Naive thymus-derived CD4-positive, alpha-beta T cell (primary cell): Measurements from ENCODE around the gene KCNAB1. TPM values are rescaled to one million over a fixed set of nuclear protein-coding genes. Genes with fewer than 3 reads are reported as not detected.
A peak's percentile ranks its signal among the peaks of the same experiment; 100 is the strongest.

ENCODE experiments used
- ATAC-seq: fragments of 150-1000 bp; cut with Tn5 transposase; 2 replicates; pipeline ENCODE4 v1.10.0; 2021; ENCODE audit warnings: mild to moderate bottlenecking, moderate library complexity
- CTCF ChIA-PET: fragments of 350-600 bp; sonication (Branson Sonifier 250); formaldehyde crosslinking; loops from one replicate; lab custom pipeline; 2021; ENCODE audit warnings: antibody characterized with exemption; lab: Charles Lee
- POLR2A ChIA-PET: fragments of 350-600 bp; sonication (Branson Sonifier 250); formaldehyde crosslinking; loops from one replicate; lab custom pipeline; 2021; ENCODE audit warnings: antibody characterized with exemption, inconsistent platforms; lab: Charles Lee
- DNase-seq, 9 donors: peaks; one replicate each; pipeline versions ENCODE4 v3.0.0 to v3.0.0-alpha.2; 2020 to 2022; ENCODE audit warnings: mixed read lengths in 1 of 9
- H3K27ac ChIP-seq: one replicate; pipeline ENCODE4 v1.7.0; 2013; ENCODE audit warnings: mild to moderate bottlenecking, low read depth, low read length, moderate library complexity
- H3K27me3 ChIP-seq, 2 donors: one replicate each; pipeline ENCODE4 v1.7.0; 2013; ENCODE audit warnings: low read length in 2 of 2, mild to moderate bottlenecking in 2 of 2, moderate library complexity in 2 of 2; ENCODE audit not compliant: control insufficient read depth in 2 of 2, insufficient read depth in 2 of 2
- H3K36me3 ChIP-seq, 3 experiments: 1 replicate in 2 of 3; 2 replicates in 1 of 3; pipeline ENCODE4 v1.7.0; 2013; ENCODE audit warnings: low read length in 3 of 3, mild to moderate bottlenecking in 3 of 3, moderate library complexity in 1 of 3; ENCODE audit not compliant: insufficient read depth in 3 of 3, control insufficient read depth in 2 of 3
- H3K4me1 ChIP-seq, 2 donors: one replicate each; pipeline ENCODE4 v1.7.0; 2013; ENCODE audit warnings: low read length in 2 of 2, mild to moderate bottlenecking in 2 of 2, moderate library complexity in 1 of 2; ENCODE audit not compliant: control insufficient read depth in 2 of 2, insufficient read depth in 2 of 2
- H3K4me3 ChIP-seq: 2 replicates; pipeline ENCODE4 v1.7.0; 2013; ENCODE audit warnings: mild to moderate bottlenecking, low read length
- H3K9me3 ChIP-seq, 3 experiments: 1 replicate in 2 of 3; 2 replicates in 1 of 3; pipeline ENCODE4 v1.7.0; 2013; ENCODE audit warnings: low read length in 3 of 3; ENCODE audit not compliant: control insufficient read depth in 2 of 3
- H3K27ac Mint-ChIP-seq, 9 donors: one replicate each; pipeline ENCODE4 v1.8.0; 2020 to 2022; ENCODE audit warnings: mixed read lengths in 9 of 9, mild to moderate bottlenecking in 8 of 9, moderate library complexity in 5 of 9, inconsistent platforms in 2 of 9
- H3K27me3 Mint-ChIP-seq, 5 donors: one replicate each; pipeline ENCODE4 v1.8.0; 2021 to 2022; ENCODE audit warnings: mixed read lengths in 5 of 5, mild to moderate bottlenecking in 1 of 5
- H3K36me3 Mint-ChIP-seq, 5 donors: one replicate each; pipeline ENCODE4 v1.8.0; 2020 to 2022; ENCODE audit warnings: mixed read lengths in 5 of 5, mild to moderate bottlenecking in 3 of 5, inconsistent platforms in 1 of 5
- H3K4me1 Mint-ChIP-seq, 7 donors: one replicate each; pipeline ENCODE4 v1.8.0; 2020 to 2022; ENCODE audit warnings: mixed read lengths in 7 of 7, mild to moderate bottlenecking in 3 of 7, inconsistent platforms in 1 of 7
- H3K4me3 Mint-ChIP-seq, 10 donors: one replicate each; pipeline ENCODE4 v1.8.0; 2020 to 2022; ENCODE audit warnings: mild to moderate bottlenecking in 10 of 10, mixed read lengths in 10 of 10, moderate library complexity in 6 of 10, inconsistent platforms in 2 of 10
- H3K9me3 Mint-ChIP-seq, 11 donors: one replicate each; pipeline ENCODE4 v1.8.0; 2020 to 2022; ENCODE audit warnings: mixed read lengths in 11 of 11, mild to moderate bottlenecking in 4 of 11, inconsistent platforms in 1 of 11, moderate library complexity in 1 of 11
- intact Hi-C, 2 donors: fragments of 100-400 bp; cut with micrococcal nuclease; formaldehyde crosslinking; loops; one replicate each; pipeline ENCODE4 v1.15.1; 2023
- polyA plus RNA-seq, 2 donors: library from polyadenylated mRNA; unstranded; fragments of 300-500 nt; fragmentation: Illumina TruSeq; gene quantifications; one replicate each; pipeline ENCODE4 v1.2.3, GENCODE V29; 2021
- total RNA-seq, 6 experiments: library from RNA in 5 of 6; stranded (reverse) in 5 of 6; gene quantifications; 1 replicate in 5 of 6; 2 replicates in 1 of 6; pipeline ENCODE4 v1.2.3 and lab custom pipeline; 2021 to 2026

The KCNAB1 gene
- total and polyA plus RNA-seq, 7 experiments from 2014 or later = 0.09 to 0.17 TPM; not detected in 5

- peaks cover 5 to 33% (median 5%) of the 10 kb centered on the region in 5 donors for H3K27me3 Mint-ChIP-seq
- no peak overlapping the region for H3K4me3 Mint-ChIP-seq
- Histone ChIP-seq H3K36me3 (no peaks in the 10 kb centered on the region), H3K4me1 (no peaks in the 10 kb centered on the region), H3K4me3 (no peak overlapping the region), H3K27ac (no peak overlapping the region), H3K27me3 (no peaks in the 10 kb centered on the region), H3K9me3 (no peaks in the 10 kb centered on the region)
- ChIA-PET POLR2A (no interaction called here), CTCF (no interaction called here)
- H3K36me3 Mint-ChIP-seq = no peaks in the 10 kb centered on the region
- no peaks in the 10 kb centered on the region for H3K4me1 Mint-ChIP-seq
- intact Hi-C loops = no loop called here
- no peak for DNase-seq
- no peak overlapping the region for H3K27ac Mint-ChIP-seq
- no peak for ATAC-seq
- H3K9me3 Mint-ChIP-seq = no peaks in the 10 kb centered on the region
Measured at GRCh38 chr3:156455839-156456238, 335.5 kb downstream of the KCNAB1 start.

DNA sequence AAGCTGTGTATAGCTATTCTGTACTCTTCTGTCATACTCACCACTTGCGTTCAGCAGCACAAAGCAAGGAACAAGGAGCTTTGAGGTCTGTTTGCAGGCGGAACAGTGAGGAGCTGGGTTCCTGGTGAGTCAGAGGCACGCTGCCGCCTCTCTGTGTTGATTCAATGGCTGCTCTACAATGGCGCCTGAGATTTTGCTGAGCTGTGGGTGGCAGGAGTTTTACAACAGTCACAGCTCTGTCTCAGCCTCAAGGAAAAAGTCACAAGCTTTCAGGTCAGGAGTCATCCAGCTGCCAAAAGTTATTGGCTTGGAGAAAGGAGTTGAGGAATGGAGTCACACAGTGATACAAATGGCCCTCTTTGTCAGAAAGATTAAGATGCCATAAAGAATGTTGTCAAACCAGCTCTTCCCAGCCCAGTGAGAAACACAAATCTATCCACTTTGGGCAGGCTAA lies 336.4 kb downstream of the KCNAB1 start:
- CTCF ChIA-PET = interaction anchor here (0.8 to 0.9 kb wide), 2 partner anchors 11 to 53 kb away, joined by 4 read pairs; no protein-coding TSS in a partner anchor
- no peak for ATAC-seq
- intact Hi-C loops = no loop called here

DNA sequence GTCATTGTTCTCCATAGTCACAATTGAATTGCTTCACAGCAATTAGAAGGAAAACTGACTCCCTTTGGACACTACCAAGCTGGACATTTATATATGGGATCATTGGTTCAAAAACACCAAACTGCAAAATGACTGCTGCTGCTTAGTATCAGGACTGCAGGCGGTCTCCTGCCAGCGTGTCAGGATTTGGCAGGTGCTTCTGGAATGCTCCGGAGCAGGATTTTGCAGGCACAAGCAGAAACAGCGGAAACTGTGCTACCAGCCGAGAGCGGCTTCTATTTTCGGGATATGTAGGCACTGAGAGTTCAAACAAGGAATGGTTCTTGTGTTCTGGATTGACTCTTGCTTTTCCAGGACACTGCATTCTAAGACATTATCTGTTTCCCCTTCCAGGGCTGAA lies 339.1 kb downstream of the KCNAB1 start:
- DNase-seq (no peak), ATAC-seq (no peak)
- Mint-ChIP-seq H3K27me3 (peaks cover 0 to 46% (median 6%) of the 10 kb centered on the region in 5 donors), H3K4me1 (no peaks in the 10 kb centered on the region), H3K36me3 (no peaks in the 10 kb centered on the region), H3K9me3 (no peaks in the 10 kb centered on the region), H3K4me3 (no peak overlapping the region), H3K27ac (no peak overlapping the region)
- POLR2A ChIA-PET = no interaction called here
- H3K9me3 ChIP-seq = no peaks in the 10 kb centered on the region
- CTCF ChIA-PET = no interaction called here
- H3K27ac ChIP-seq = no peak overlapping the region
- H3K36me3 ChIP-seq = no peaks in the 10 kb centered on the region
- intact Hi-C loops = no loop called here
- no peak overlapping the region for H3K4me3 ChIP-seq
- H3K27me3 ChIP-seq = no peaks in the 10 kb centered on the region
- H3K4me1 ChIP-seq = no peaks in the 10 kb centered on the region

More for the DNA sequence above, 336.4 kb downstream of the KCNAB1 start:
- Histone ChIP-seq H3K4me3 (no peak overlapping the region), H3K4me1 (no peaks in the 10 kb centered on the region), H3K27ac (no peak overlapping the region), H3K36me3 (no peaks in the 10 kb centered on the region), H3K9me3 (no peaks in the 10 kb centered on the region), H3K27me3 (no peaks in the 10 kb centered on the region)
- Mint-ChIP-seq H3K4me1 (no peaks in the 10 kb centered on the region), H3K4me3 (no peak overlapping the region), H3K27me3 (peaks cover under 1 to 36% (median 5%) of the 10 kb centered on the region in 5 donors), H3K27ac (no peak overlapping the region), H3K36me3 (no peaks in the 10 kb centered on the region), H3K9me3 (no peaks in the 10 kb centered on the region)
- POLR2A ChIA-PET = no interaction called here
- DNase-seq = no peak

DNA sequence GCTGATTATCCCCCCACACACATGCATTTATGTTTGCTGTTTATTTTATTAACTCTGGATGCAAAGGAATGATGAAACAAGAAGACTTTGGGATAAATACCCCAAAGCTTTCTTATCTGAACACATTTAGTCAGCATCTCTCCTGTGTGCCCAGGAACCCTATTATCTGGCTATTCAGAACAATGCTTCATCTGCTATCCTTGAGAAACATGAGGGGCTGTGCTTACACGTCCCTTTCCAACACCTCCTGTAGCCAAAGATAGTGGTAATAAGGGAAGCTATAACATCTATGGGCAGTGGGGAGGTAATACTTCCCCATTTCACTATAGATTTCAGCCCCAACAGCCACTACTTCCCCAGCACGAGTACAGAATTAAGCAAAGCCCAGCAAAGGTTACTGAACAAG lies 339.8 kb downstream of the KCNAB1 start:
- Mint-ChIP-seq H3K36me3 (no peaks in the 10 kb centered on the region), H3K4me3 (no peak overlapping the region), H3K4me1 (no peaks in the 10 kb centered on the region), H3K27me3 (peaks cover 0 to 50% (median 6%) of the 10 kb centered on the region in 5 donors), H3K9me3 (no peaks in the 10 kb centered on the region), H3K27ac (no peak overlapping the region)
- DNase-seq (no peak), ATAC-seq (peak; percentile 52)
- Histone ChIP-seq H3K27me3 (no peaks in the 10 kb centered on the region), H3K4me1 (no peaks in the 10 kb centered on the region), H3K9me3 (no peaks in the 10 kb centered on the region), H3K36me3 (no peaks in the 10 kb centered on the region), H3K4me3 (no peak overlapping the region), H3K27ac (no peak overlapping the region)
- ChIA-PET POLR2A (no interaction called here), CTCF (no interaction called here)
- intact Hi-C loops = no loop called here

- no peaks in the 10 kb centered on the region for H3K36me3 Mint-ChIP-seq
- Histone ChIP-seq H3K27ac (no peak overlapping the region), H3K9me3 (no peaks in the 10 kb centered on the region), H3K36me3 (no peaks in the 10 kb centered on the region), H3K27me3 (no peaks in the 10 kb centered on the region), H3K4me1 (no peaks in the 10 kb centered on the region), H3K4me3 (no peak overlapping the region)
- DNase-seq (no peak), ATAC-seq (no peak)
- H3K4me1 Mint-ChIP-seq = peaks cover 0 to 1% (median 0%) of the 10 kb centered on the region in 7 donors
- H3K27me3 Mint-ChIP-seq = peaks cover 0 to 57% (median 6%) of the 10 kb centered on the region in 5 donors
- intact Hi-C loops = no loop called here
- CTCF ChIA-PET = interaction anchor here (0.6 kb wide), 1 partner anchor 46 kb away, joined by 3 read pairs; no protein-coding TSS in a partner anchor
- H3K4me3 Mint-ChIP-seq = no peak overlapping the region
- POLR2A ChIA-PET = no interaction called here
- no peak overlapping the region for H3K27ac Mint-ChIP-seq
- peaks cover 0 to 2% (median 0%) of the 10 kb centered on the region in 11 donors for H3K9me3 Mint-ChIP-seq
Measured at GRCh38 chr3:156461889-156462288, 341.5 kb downstream of the KCNAB1 start.

- H3K36me3 Mint-ChIP-seq = no peaks in the 10 kb centered on the region
- Histone ChIP-seq H3K27ac (no peak overlapping the region), H3K9me3 (no peaks in the 10 kb centered on the region), H3K4me3 (no peak overlapping the region), H3K27me3 (no peaks in the 10 kb centered on the region), H3K36me3 (no peaks in the 10 kb centered on the region), H3K4me1 (no peaks in the 10 kb centered on the region)
- CTCF ChIA-PET = no interaction called here
- H3K9me3 Mint-ChIP-seq = peaks cover 0 to 2% (median 0%) of the 10 kb centered on the region in 11 donors
- no peak for DNase-seq
- peaks cover 0 to 1% (median 0%) of the 10 kb centered on the region in 7 donors for H3K4me1 Mint-ChIP-seq
- H3K27me3 Mint-ChIP-seq = peaks cover 0 to 63% (median 6%) of the 10 kb centered on the region in 5 donors
- intact Hi-C loops = no loop called here
- no peak for ATAC-seq
- H3K4me3 Mint-ChIP-seq = no peak overlapping the region
- H3K27ac Mint-ChIP-seq = no peak overlapping the region
- POLR2A ChIA-PET = no interaction called here
Measured at GRCh38 chr3:156463123-156463522, 342.7 kb downstream of the KCNAB1 start.

- H3K27me3 Mint-ChIP-seq = peaks cover 0 to 61% (median 5%) of the 10 kb centered on the region in 5 donors
- Histone ChIP-seq H3K9me3 (no peaks in the 10 kb centered on the region), H3K27ac (no peak overlapping the region), H3K4me1 (no peaks in the 10 kb centered on the region), H3K36me3 (no peaks in the 10 kb centered on the region), H3K27me3 (no peaks in the 10 kb centered on the region), H3K4me3 (no peak overlapping the region)
- ATAC-seq (no peak), DNase-seq (no peak)
- intact Hi-C loops = no loop called here
- H3K36me3 Mint-ChIP-seq = no peaks in the 10 kb centered on the region
- POLR2A ChIA-PET = interaction anchor here (1.3 kb wide), 1 partner anchor 19 kb away, joined by 6 read pairs; no protein-coding TSS in a partner anchor
- H3K9me3 Mint-ChIP-seq = peaks cover 0 to 2% (median 0%) of the 10 kb centered on the region in 11 donors
- H3K4me3 Mint-ChIP-seq = no peak overlapping the region
- CTCF ChIA-PET = no interaction called here
- H3K4me1 Mint-ChIP-seq = peaks cover 0 to 1% (median 0%) of the 10 kb centered on the region in 7 donors
- H3K27ac Mint-ChIP-seq = no peak overlapping the region
Measured at GRCh38 chr3:156465194-156465593, 344.8 kb downstream of the KCNAB1 start.
